ENCODE data around the gene ART1. TPM values are rescaled to one million over a fixed set of nuclear protein-coding genes. Genes with fewer than 3 reads are reported as not detected.
"Not testable (repeated sequence)": the region's sequence is repeated elsewhere in the genome, so short reads cannot be mapped to it uniquely, and the experiment has no call there.

Gene ART1, protein sequence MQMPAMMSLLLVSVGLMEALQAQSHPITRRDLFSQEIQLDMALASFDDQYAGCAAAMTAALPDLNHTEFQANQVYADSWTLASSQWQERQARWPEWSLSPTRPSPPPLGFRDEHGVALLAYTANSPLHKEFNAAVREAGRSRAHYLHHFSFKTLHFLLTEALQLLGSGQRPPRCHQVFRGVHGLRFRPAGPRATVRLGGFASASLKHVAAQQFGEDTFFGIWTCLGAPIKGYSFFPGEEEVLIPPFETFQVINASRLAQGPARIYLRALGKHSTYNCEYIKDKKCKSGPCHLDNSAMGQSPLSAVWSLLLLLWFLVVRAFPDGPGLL
- not detected for total RNA-seq

DNA sequence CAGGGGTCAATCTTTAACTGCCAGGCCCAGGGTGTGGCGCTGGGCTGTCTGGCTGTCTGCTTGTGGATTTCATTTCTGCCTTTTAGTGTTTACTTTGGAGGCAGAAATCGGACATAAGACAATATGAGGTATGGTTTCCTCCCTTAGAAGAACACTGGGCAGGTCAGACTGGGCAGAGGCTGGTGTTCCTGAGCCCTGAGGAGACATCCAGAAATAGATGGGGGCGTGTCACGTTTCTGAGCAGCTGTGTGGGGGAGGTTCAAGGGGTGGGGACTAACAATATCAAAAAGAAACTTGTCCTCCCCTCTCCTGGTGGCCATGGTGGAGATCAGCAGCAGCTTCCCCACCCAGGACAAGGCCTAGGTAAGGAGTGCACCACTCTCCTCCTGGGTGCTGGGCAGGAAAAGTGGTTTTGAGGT, at the start of gene ART1:
ART1 (plus strand) TSS at position 312 of the 419 bp plus-strand sequence. CDS start 14,086 bp downstream, outside the sequence.
- no peak for DNase-seq
- H3K4me1 Mint-ChIP-seq (ENCODE audit: low read depth): peaks cover 10% of the 10 kb centered on the region
- H3K36me3 Mint-ChIP-seq (ENCODE audit: insufficient read depth in 2 of 2): no peaks in the 10 kb centered on the region
- H3K9me3 Mint-ChIP-seq: no peaks in the 10 kb centered on the region
- H3K4me3 Mint-ChIP-seq: no peak within 1 kb of the TSS
- H3K27ac Mint-ChIP-seq: no peak within 1 kb of the TSS
- ATAC-seq (replicated peaks in 1 of 2): no peak
- H3K27me3 Mint-ChIP-seq (ENCODE audit: low read depth): peaks cover 26% of the 10 kb centered on the region

DNA sequence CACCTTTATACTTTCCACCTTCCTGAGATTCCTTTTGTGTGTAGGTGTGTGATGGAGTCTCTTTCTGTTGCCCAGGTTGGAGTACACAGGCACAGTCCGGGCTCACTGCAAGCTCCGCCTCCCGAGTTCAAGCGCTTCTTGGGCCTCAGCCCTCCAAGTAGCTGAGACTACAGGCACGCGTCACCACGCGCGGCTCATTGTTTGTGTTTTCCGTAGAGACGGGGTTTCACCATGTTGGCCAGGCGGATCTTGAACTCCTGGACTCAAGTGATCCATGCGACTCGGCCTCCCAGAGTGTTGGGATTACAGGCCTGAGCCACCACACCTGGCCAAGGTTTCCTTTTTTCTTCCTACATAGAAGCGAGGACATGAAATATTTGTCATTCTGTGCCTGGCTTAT, 47.2 kb upstream of the ART1 start:
- H3K9me3 Mint-ChIP-seq; ATAC-seq (replicated peaks in 1 of 2); H3K27ac Mint-ChIP-seq; H3K36me3 Mint-ChIP-seq (ENCODE audit: insufficient read depth in 2 of 2); H3K4me3 Mint-ChIP-seq; H3K4me1 Mint-ChIP-seq (ENCODE audit: low read depth); H3K27me3 Mint-ChIP-seq (ENCODE audit: low read depth); DNase-seq: not testable (repeated sequence)

DNA sequence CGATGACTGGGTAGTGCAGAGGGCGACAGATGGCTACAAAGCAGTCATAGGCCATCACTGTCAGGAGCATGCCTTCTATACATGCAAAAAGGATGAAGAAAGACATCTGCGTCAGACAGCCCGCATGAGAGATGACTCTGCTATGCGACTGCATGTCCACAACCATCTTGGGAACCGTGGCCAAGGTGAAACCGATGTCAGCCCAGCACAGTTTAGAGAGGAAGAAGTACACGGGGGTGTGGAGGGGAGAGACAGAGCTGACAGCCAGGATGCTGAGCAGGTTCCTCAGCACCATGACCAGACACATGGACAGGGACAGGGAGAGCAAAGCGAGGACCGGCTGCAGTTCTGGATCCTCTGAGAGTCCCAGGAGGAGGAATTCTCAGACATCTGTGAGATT, 44.7 kb upstream of the ART1 start:
- not testable (repeated sequence) for H3K27ac Mint-ChIP-seq; H3K36me3 Mint-ChIP-seq (ENCODE audit: insufficient read depth in 2 of 2); H3K9me3 Mint-ChIP-seq; H3K4me3 Mint-ChIP-seq; H3K27me3 Mint-ChIP-seq (ENCODE audit: low read depth); H3K4me1 Mint-ChIP-seq (ENCODE audit: low read depth); ATAC-seq (replicated peaks in 1 of 2); DNase-seq

DNA sequence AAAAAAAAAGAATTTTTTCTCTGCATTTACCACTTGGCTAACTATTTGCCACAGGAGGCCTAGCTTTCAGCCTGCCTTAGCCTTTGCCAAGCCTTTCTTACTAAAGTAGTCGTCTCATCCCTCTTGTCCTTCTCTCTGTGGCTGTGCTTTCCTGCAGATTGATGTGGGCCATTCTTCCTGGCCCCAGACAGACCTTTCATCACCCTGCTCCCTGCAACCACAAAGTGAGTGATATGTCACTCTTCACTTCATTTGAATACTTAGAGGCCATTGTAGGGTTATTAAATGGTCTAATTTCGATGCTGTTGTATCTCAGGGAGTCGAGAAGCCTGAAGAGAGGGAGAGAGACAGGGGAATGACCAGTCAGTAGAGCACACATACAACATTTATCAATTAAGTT, 40.8 kb upstream of the ART1 start:
- Mint-ChIP-seq H3K4me1 (ENCODE audit: low read depth) (no peaks in the 10 kb centered on the region), H3K27ac (no peak overlapping the region), H3K36me3 (ENCODE audit: insufficient read depth in 2 of 2) (no peaks in the 10 kb centered on the region), H3K4me3 (no peak overlapping the region), H3K27me3 (ENCODE audit: low read depth) (no peaks in the 10 kb centered on the region), H3K9me3 (no peaks in the 10 kb centered on the region)
- no peak for DNase-seq
- no peak for ATAC-seq (replicated peaks in 1 of 2)

DNA sequence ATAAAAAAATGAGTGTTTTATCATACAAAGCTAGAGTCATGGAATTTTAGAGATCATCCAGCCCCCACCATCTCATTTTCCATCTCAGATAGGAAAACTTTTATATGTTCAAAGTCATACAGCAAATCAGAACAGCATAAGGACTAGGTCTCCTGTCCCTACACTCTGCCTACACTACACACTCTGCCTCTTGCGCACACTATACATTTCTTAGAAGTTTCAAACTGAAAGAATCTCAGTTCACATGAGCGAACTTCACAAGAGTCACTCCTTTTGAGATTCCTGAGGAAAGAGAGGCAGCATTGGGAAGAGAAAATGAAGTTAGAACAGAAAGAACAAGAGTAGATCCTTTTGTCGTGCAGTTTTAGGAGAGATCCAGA, 39.7 kb upstream of the ART1 start:
- H3K4me1 Mint-ChIP-seq (ENCODE audit: low read depth): no peaks in the 10 kb centered on the region
- no peak for ATAC-seq (replicated peaks in 1 of 2)
- DNase-seq: no peak
- no peak overlapping the region for H3K4me3 Mint-ChIP-seq
- no peaks in the 10 kb centered on the region for H3K9me3 Mint-ChIP-seq
- no peaks in the 10 kb centered on the region for H3K27me3 Mint-ChIP-seq (ENCODE audit: low read depth)
- no peaks in the 10 kb centered on the region for H3K36me3 Mint-ChIP-seq (ENCODE audit: insufficient read depth in 2 of 2)
- peak overlapping the region; percentile 17 for H3K27ac Mint-ChIP-seq

DNA sequence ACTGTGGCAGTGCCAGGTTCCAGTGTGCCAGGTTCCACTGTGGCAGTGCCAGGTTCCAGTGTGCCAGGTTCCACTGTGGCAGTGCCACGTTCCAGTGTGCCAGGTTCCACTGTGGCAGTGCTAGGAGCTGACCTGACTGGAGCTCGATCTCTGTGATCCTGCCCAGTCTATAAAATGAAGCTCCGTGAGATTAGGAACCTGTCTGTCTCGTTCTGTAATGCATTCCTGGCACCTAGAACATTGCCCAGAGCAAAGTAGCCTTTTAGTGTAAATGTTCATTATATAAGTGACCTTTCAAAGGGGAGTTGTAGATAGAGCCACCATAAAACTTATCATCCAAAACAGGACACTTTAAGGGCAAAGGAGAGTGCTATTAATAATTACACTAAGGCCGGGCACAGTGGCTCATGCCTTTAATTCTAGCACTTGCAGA, 39.1 kb upstream of the ART1 start:
- ATAC-seq (replicated peaks in 1 of 2) (no peak), DNase-seq (no peak)
- Mint-ChIP-seq H3K4me1 (ENCODE audit: low read depth) (no peaks in the 10 kb centered on the region), H3K36me3 (ENCODE audit: insufficient read depth in 2 of 2) (no peaks in the 10 kb centered on the region), H3K4me3 (no peak overlapping the region), H3K27me3 (ENCODE audit: low read depth) (no peaks in the 10 kb centered on the region), H3K27ac (no peak overlapping the region), H3K9me3 (no peaks in the 10 kb centered on the region)

DNA sequence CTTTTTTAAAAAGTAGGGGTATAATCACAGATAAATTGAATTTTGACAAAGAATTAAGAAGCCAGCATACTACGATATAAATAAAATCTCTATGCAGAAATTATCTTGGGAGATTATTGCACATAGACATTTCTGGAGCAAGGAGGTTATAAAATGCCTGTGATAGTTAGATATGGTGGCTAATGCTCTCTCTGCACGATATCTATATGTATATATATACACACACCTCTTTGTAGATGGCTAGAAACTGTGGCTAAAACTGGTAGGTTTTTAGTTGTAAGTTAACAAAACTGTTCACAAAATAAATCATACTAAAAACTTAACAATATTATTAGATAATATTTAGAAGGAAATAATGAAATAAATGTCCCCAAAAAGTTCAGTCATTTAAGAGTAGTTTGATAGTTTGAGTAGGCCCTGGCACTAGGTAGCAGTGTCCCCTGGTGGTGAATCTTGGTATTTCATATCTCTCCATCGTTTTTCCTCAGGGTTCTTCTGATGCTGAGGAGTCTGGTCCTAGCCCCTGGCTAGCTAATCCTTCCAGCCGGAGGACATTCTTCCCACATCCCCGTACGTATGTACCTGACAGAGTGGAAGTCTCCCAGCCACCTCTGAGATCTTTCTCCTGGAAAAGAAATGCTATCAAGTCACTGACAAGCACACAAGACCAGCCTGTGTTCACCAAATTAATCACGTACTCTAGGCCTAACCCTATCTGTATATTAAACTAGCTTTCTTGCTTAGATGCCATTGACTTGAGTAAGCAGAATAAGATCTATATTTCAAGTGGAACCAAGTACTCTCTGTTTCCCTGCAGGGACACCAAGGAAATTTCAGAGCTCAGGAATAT, 35.3 kb upstream of the ART1 start:
- H3K36me3 Mint-ChIP-seq (ENCODE audit: insufficient read depth in 2 of 2): no peaks in the 10 kb centered on the region
- no peak overlapping the region for H3K4me3 Mint-ChIP-seq
- H3K27me3 Mint-ChIP-seq (ENCODE audit: low read depth): no peaks in the 10 kb centered on the region
- H3K9me3 Mint-ChIP-seq: no peaks in the 10 kb centered on the region
- ATAC-seq (replicated peaks in 1 of 2) (peak in 1 of 2 donors; percentile 37), DNase-seq (peak; percentile 26 to 48)
- H3K27ac Mint-ChIP-seq: no peak overlapping the region
- H3K4me1 Mint-ChIP-seq (ENCODE audit: low read depth): peaks cover 10% of the 10 kb centered on the region

DNA sequence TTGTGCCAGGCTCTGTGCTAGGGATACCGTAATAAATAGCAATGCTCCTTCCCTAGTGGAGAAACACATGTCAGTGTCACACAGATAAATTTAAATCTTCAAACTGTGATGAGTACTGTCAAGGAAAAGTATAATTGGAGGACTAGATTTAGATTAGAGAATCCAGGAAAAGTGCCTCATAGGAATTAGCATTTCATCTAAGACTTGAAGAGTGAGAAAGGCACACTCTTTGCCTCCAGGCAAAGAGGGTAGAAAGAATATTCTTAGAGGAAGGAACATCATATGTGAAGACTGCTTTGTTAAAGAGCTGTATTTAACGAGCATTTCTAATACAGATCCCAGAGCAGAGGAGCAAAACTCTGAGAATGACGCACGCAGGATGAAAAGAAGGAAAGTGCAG, 34.1 kb upstream of the ART1 start:
- no peak overlapping the region for H3K4me3 Mint-ChIP-seq
- peaks cover 19% of the 10 kb centered on the region for H3K4me1 Mint-ChIP-seq (ENCODE audit: low read depth)
- DNase-seq: no peak
- H3K27me3 Mint-ChIP-seq (ENCODE audit: low read depth): peaks cover 10% of the 10 kb centered on the region
- no peaks in the 10 kb centered on the region for H3K36me3 Mint-ChIP-seq (ENCODE audit: insufficient read depth in 2 of 2)
- no peak for ATAC-seq (replicated peaks in 1 of 2)
- H3K27ac Mint-ChIP-seq: no peak overlapping the region
- no peaks in the 10 kb centered on the region for H3K9me3 Mint-ChIP-seq

DNA sequence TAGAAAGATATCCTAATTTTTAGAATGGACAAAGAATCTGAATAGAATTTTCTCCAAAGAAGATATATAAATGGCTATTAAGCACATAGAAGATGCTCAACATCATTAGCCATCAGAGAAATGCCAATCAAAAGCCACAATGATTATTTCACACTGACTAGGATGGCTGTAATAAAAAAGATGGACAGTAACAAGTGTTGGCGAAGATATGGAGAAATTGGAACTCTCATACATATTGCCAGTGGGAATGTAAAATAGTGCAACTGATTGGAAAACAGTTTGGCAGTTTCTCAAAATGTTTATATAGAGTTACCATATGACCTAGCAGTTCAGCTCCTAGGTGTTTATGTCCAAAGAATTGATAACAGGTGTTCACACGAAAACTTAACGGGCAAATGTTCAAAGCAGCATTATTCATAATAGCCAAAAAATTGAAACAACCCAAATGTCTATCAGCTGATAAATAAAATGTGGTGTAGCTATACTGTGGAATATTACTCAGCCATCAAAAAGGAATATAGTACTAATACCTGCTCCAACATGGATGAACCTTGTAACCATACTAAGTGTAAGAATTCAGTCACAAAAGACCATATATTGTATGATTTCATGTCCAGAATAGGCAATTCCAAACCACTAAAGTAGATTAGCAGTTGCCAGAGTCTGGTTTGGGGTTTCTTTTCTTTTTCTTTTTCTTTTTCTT, 32.8 kb upstream of the ART1 start:
- H3K9me3 Mint-ChIP-seq: no peaks in the 10 kb centered on the region
- ATAC-seq (replicated peaks in 1 of 2) (no peak), DNase-seq (no peak)
- H3K36me3 Mint-ChIP-seq (ENCODE audit: insufficient read depth in 2 of 2): no peaks in the 10 kb centered on the region
- peaks cover 10% of the 10 kb centered on the region for H3K27me3 Mint-ChIP-seq (ENCODE audit: low read depth)
- no peak overlapping the region for H3K4me3 Mint-ChIP-seq
- peaks cover 19% of the 10 kb centered on the region for H3K4me1 Mint-ChIP-seq (ENCODE audit: low read depth)
- H3K27ac Mint-ChIP-seq: no peak overlapping the region

DNA sequence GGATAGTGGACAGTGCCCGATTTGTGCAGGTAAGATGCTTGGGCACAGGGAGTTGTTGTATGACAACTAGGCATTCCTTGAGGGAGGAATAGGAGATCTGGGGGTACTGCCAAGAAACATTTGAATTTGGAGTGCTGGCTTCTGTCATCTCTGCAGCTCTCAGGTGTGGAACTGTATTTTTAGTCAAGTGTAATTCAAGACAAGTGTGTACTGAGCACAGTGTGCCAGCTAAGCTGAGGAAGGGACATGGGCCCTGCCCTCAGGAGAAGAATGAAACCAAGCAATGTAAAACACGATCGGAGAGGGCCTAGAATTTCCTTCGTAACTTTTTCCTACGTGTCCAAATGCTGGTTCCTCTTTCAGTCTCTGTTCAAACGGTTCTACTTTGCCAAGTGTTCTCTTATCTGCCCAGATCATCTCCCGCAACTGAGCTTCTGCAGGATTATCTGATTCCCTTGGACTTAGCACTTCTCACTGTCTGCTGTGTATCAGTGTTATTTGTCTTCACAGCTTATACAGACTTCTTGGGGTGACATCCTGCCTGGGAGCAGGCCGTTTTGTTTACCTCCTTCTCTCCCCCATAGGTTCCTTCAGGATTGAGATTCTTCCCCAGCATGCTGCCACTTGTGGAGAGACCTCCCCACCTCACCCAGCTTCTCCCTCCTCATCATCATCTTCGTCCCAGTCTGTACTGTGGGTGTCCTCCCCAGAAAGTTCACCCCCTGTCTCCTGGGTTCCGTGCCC, 30.8 kb upstream of the ART1 start:
- peak in 1 of 2 donors; percentile 35 for ATAC-seq (replicated peaks in 1 of 2)
- no peak overlapping the region for H3K27ac Mint-ChIP-seq
- no peaks in the 10 kb centered on the region for H3K9me3 Mint-ChIP-seq
- H3K4me3 Mint-ChIP-seq: peak overlapping the region in 1 of 2 donors; percentile 49
- peaks cover 10% of the 10 kb centered on the region for H3K27me3 Mint-ChIP-seq (ENCODE audit: low read depth)
- no peaks in the 10 kb centered on the region for H3K36me3 Mint-ChIP-seq (ENCODE audit: insufficient read depth in 2 of 2)
- peaks cover 19% of the 10 kb centered on the region for H3K4me1 Mint-ChIP-seq (ENCODE audit: low read depth)
- DNase-seq: no peak

DNA sequence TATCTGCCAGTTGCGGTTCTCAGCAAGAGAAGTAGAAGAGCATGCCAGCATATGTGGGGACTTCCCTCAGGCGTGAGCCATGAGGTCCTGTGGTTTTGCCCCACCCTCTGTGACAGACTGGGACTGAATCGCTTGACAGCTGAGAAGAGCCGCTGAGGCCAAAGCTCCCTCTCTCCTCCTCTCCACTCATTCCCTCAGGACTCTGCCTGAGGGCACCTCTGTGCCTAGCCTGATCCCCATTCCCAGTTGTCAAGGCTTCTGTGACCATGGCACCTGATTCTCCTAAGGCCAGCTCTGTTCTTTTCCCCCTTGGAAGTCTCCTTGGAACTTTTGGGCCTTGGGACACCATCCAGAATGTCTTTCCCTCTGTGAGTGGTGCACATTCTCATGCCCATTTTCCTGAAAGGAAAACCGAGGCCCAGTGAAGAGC, 30.2 kb upstream of the ART1 start:
- H3K27ac Mint-ChIP-seq: no peak overlapping the region
- DNase-seq: peak; percentile 55 to 70
- peaks cover 10% of the 10 kb centered on the region for H3K27me3 Mint-ChIP-seq (ENCODE audit: low read depth)
- H3K4me3 Mint-ChIP-seq: peak overlapping the region in 1 of 2 donors; percentile 49
- peak; percentile 97 to 99 for ATAC-seq (replicated peaks in 1 of 2)
- peaks cover 19% of the 10 kb centered on the region for H3K4me1 Mint-ChIP-seq (ENCODE audit: low read depth)
- no peaks in the 10 kb centered on the region for H3K36me3 Mint-ChIP-seq (ENCODE audit: insufficient read depth in 2 of 2)
- no peaks in the 10 kb centered on the region for H3K9me3 Mint-ChIP-seq

DNA sequence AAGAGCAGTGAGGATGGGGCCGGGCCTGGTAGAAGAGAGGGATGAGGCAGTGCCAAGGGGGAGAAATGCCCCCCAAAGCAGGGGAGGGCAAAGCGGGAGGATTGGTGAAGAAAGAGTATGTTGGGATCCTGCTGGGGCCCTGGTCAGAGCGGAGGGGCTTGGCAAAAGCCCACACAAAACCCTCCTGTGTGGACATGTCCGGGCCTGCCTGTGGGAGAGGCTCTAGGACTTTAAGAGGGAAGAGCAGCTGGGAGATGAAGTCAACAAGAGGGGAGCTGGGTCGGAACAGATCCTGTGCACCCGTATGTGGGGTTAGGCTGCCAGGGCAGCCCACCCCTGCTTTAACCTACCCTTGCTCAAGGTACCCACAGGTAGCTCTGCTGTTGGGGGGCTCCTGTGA, 28.9 kb upstream of the ART1 start:
- H3K4me3 Mint-ChIP-seq: no peak overlapping the region
- H3K27me3 Mint-ChIP-seq (ENCODE audit: low read depth): peaks cover 10% of the 10 kb centered on the region
- peaks cover 19% of the 10 kb centered on the region for H3K4me1 Mint-ChIP-seq (ENCODE audit: low read depth)
- no peak for ATAC-seq (replicated peaks in 1 of 2)
- no peak for DNase-seq
- H3K27ac Mint-ChIP-seq: no peak overlapping the region
- no peaks in the 10 kb centered on the region for H3K36me3 Mint-ChIP-seq (ENCODE audit: insufficient read depth in 2 of 2)
- no peaks in the 10 kb centered on the region for H3K9me3 Mint-ChIP-seq

Measured in activated T-cell treated with anti-CD3 and anti-CD28 coated beads, Interleukin-2, amount 50 U/mL, for 72 hours (primary cell).